H1 (cell line): ENCODE results near the gene TFPI2. TPM values are rescaled to one million over a fixed set of nuclear protein-coding genes. Genes with fewer than 3 reads are reported as not detected.

Experiments used
- CHD7 ChIP-seq: fragments of 300-600 bp; sonication (generic); IDR thresholded peaks from 2 replicates; pipeline ENCODE4 v1.7.1; 2012; ENCODE audit warnings: low read length, moderate library complexity, mild to moderate bottlenecking, inconsistent platforms; ENCODE audit not compliant: insufficient replicate concordance
- CREB1 ChIP-seq: IDR thresholded peaks from 2 replicates; pipeline ENCODE4 v1.6.1; 2012; ENCODE audit warnings: inconsistent platforms
- HDAC6 ChIP-seq: IDR thresholded peaks from one replicate; pipeline ENCODE4 v1.7.1; 2012; ENCODE audit warnings: low read depth, mild to moderate bottlenecking, inconsistent platforms, low read length, moderate library complexity
- NRF1 ChIP-seq: IDR thresholded peaks from 2 replicates; pipeline ENCODE4 v1.6.1; 2011; ENCODE audit warnings: mild to moderate bottlenecking, low read depth, low read length, improper control_type of control experiment
- SIX5 ChIP-seq: IDR thresholded peaks from 2 replicates; pipeline ENCODE4 v1.6.1; 2011; ENCODE audit warnings: mild to moderate bottlenecking, low read depth, low read length
- TEAD4 ChIP-seq: IDR thresholded peaks from 2 replicates; pipeline ENCODE4 v1.6.1; 2012; ENCODE audit warnings: low read depth, low read length, inconsistent platforms, mixed read lengths
- polyA plus RNA-seq, 7 experiments: library from polyadenylated mRNA; depleted of rRNA in 3 of 7; stranded (reverse) in 5 of 7; unstranded in 2 of 7; fragments of >200 nt in 5 of 7; fragments of 200-250 nt in 2 of 7; gene quantifications; 1 replicate in 5 of 7; 2 replicates in 1 of 7; 4 replicates in 1 of 7; pipeline versions ENCODE4 v1.2.1 to v1.2.3, GENCODE V29; 2011 to 2013; ENCODE audit warnings: missing spikeins in 2 of 7, mixed read lengths in 2 of 7
- total RNA-seq: library from RNA; stranded (reverse); fragmentation: NEBNext Ultra II Directional; extraction: Animal tissue kit (Norgen Biotek cat#: 25700); gene quantifications from 2 replicates; pipeline ENCODE4 v1.2.1, GENCODE V29; 2021

The TFPI2 gene
- total and polyA plus RNA-seq, 2 of the 8 experiments (the other 6 are each of a cell fraction or from before 2014, with no cell fraction given), result 6.8 to 8.9 TPM

GRCh38 chr7:93882468-93882867, 8.1 kb downstream of the TFPI2 start (continued):
- no peak for TF ChIP-seq CHD7
- no peak for TF ChIP-seq HDAC6
- TF ChIP-seq NRF1, result no peak
- TF ChIP-seq TEAD4, result no peak
- no peak for TF ChIP-seq SIX5
- TF ChIP-seq CREB1, result no peak
